Measurements from ENCODE around the gene ITGA5.

Gene ITGA5

GRCh38 chr12:54393207-54393609 is 25.9 kb downstream of the ITGA5 start:
- H3K4me3 ChIP-seq = no peak overlapping the region
- H3K27ac ChIP-seq = peak overlapping the region in 17 of 21 experiments; percentile 13 to 91 (median 57)

GRCh38 chr12:54392485-54393206 is 26.4 kb downstream of the ITGA5 start:
- H3K4me3 ChIP-seq = peak overlapping the region in 1 of 7 experiments; percentile 3
- peak overlapping the region in 18 of 21 experiments; percentile 3 to 92 (median 67) for H3K27ac ChIP-seq

- Histone ChIP-seq H3K4me3 (peak overlapping the region; percentile 44 to 74 (median 53)), H3K27ac (peak overlapping the region; percentile 3 to 93 (median 84))
Observed at GRCh38 chr12:54390668-54391551, 28.2 kb downstream of the ITGA5 start.

GRCh38 chr12:54390176-54390667 is 28.8 kb downstream of the ITGA5 start:
- peak overlapping the region in 19 of 21 experiments; percentile 31 to 93 (median 84) for H3K27ac ChIP-seq
- peak overlapping the region; percentile 44 to 74 (median 53) for H3K4me3 ChIP-seq

GRCh38 chr12:54389607-54390175 is 29.4 kb downstream of the ITGA5 start:
- peak overlapping the region in 18 of 21 experiments; percentile 33 to 93 (median 84) for H3K27ac ChIP-seq
- peak overlapping the region; percentile 44 to 74 (median 53) for H3K4me3 ChIP-seq

GRCh38 chr12:54389134-54389508 is 29.9 kb downstream of the ITGA5 start:
- peak overlapping the region in 2 of 7 experiments; percentile 59 to 74 for H3K4me3 ChIP-seq
- H3K27ac ChIP-seq = peak overlapping the region in 17 of 21 experiments; percentile 33 to 93 (median 84)

GRCh38 chr12:54388237-54389133 is 30.6 kb downstream of the ITGA5 start:
- Histone ChIP-seq H3K4me3 (no peak overlapping the region), H3K27ac (peak overlapping the region in 20 of 21 experiments; percentile 14 to 93 (median 80))

GRCh38 chr12:54387114-54387467 is 32.0 kb downstream of the ITGA5 start:
- Histone ChIP-seq H3K27ac (peak overlapping the region in 18 of 21 experiments; percentile 36 to 93 (median 82)), H3K4me3 (no peak overlapping the region)

GRCh38 chr12:54386403-54387113 is 32.5 kb downstream of the ITGA5 start:
- no peak overlapping the region for H3K4me3 ChIP-seq
- peak overlapping the region in 17 of 21 experiments; percentile 70 to 93 (median 84) for H3K27ac ChIP-seq

- peak overlapping the region in 19 of 21 experiments; percentile 59 to 92 (median 79) for H3K27ac ChIP-seq
- no peak overlapping the region for H3K4me3 ChIP-seq
Observed at GRCh38 chr12:54385251-54385914, 33.7 kb downstream of the ITGA5 start.

GRCh38 chr12:54384591-54385041 is 34.5 kb downstream of the ITGA5 start, which contains the start of gene ZNF385A:
ZNF385A (minus strand) TSS chr12:54384733; CDS start chr12:54384514, 219 bp downstream.
- H3K27ac ChIP-seq = peak within 1 kb of the TSS; percentile 7 to 92 (median 76)
- peak within 1 kb of the TSS in 2 of 7 experiments; percentile 8 for H3K4me3 ChIP-seq

GRCh38 chr12:54383041-54383609 is 35.9 kb downstream of the ITGA5 start:
- Histone ChIP-seq H3K27ac (peak overlapping the region in 18 of 21 experiments; percentile 18 to 92 (median 78)), H3K4me3 (no peak overlapping the region)

GRCh38 chr12:54381136-54381535 is 37.9 kb downstream of the ITGA5 start:
- Histone ChIP-seq H3K4me3 (no peak overlapping the region), H3K27ac (no peak overlapping the region)

- H3K27ac ChIP-seq = peak overlapping the region in 10 of 21 experiments; percentile 29 to 93 (median 75)
- H3K4me3 ChIP-seq = peak overlapping the region in 6 of 7 experiments; percentile 1 to 47 (median 22)
Observed at GRCh38 chr12:54379398-54380201, 39.5 kb downstream of the ITGA5 start.

- H3K4me3 ChIP-seq = peak overlapping the region in 6 of 7 experiments; percentile 15 to 47 (median 22)
- peak overlapping the region in 10 of 21 experiments; percentile 3 to 93 (median 81) for H3K27ac ChIP-seq
Observed at GRCh38 chr12:54378796-54379397, 40.2 kb downstream of the ITGA5 start.

Data from skin epidermis (tissue), 12 donors.